HG03457 (cell line): ENCODE results near the gene PLXNA1.

Experiments used
- ATAC-seq: cut with Tn5 transposase; IDR thresholded peaks from one replicate; pipeline ENCODE4 v1.9.1; 2021; ENCODE audit warnings: moderate number of reproducible peaks; ENCODE audit not compliant: unreplicated experiment

The PLXNA1 gene

DNA sequence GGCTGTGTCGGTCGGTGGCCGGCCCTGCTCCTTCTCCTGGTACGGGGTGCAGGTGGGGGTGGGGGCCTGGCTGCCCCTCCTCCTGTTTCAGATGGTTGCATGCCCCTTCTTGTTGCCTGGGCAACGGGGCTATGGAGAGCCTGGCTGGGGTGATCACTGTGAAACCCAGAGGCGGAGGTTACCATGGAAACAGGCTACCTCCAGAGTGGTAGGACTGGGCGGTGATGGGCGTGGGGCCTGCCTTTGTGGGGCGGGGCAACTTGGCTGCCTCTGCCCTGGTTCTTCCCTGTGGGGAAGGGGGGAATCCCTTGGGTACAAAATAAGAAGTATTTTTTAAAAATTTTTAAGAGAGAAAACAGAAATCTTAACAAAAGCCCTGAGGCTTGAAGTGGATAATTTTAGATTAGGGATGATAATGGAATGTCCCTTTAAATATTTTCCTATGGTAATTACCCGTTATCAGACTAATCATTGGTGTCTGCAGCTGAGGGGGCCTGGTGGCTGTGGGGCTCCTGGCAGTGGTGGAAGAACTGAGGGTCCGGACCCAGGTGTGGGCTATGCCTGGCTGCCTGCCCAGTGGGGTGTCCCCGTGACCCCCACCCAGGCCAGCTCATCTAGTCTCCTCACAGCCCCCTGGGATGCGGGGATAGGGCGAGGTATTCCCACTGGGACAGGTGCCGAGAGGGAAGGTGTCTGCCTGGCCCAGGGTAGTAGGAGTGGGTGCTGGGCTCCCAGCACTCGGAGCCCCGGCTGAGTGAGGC lies 32.5 kb downstream of the PLXNA1 start:
- ATAC-seq = peak; percentile 54

DNA sequence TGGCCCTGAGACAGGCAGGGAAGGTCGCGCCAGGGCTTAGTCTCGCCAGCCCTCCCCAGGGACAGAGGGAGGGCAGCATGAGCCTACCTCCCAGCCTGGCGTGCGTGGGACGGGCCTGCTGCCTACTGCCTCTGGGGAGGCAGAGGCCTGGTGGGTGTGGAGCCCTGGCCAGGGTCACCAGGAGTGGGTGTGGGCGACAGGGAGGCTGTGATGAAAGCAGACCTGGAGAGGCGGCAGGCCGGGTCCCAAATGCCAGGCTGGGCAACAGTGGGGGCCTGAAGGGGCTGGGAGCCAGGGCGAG lies 33.1 kb downstream of the PLXNA1 start:
- ATAC-seq = no peak

DNA sequence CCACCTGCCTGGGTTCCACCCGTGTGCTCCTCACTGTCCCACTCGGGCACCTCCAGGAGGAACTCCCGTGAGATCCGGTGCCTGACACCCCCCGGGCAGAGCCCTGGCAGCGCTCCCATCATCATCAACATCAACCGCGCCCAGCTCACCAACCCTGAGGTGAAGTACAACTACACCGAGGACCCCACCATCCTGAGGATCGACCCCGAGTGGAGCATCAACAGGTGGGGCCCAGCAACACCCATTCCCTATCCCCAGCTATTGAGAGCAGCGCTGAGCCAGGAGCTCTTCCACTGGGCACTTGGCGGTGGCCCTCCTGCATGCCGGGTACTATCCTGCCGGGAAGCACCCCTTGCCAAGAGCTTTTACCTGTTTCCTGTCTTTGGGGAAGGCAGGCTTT lies 33.5 kb downstream of the PLXNA1 start:
- no peak for ATAC-seq

DNA sequence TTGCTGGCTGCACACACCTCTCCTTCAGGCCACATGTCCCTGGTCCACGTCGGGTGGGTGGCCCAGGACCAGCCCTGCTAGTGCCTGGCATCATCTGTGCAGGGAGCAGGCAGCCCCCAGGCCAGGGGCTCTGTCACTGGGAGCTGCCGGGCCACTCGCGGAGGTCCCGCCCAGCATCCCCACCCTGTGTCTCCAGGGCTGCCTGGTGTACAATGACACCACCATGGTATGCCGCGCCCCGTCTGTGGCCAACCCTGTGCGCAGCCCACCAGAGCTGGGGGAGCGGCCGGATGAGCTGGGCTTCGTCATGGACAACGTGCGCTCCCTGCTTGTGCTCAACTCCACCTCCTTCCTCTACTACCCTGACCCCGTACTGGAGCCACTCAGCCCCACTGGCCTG lies 34.3 kb downstream of the PLXNA1 start:
- ATAC-seq = no peak

DNA sequence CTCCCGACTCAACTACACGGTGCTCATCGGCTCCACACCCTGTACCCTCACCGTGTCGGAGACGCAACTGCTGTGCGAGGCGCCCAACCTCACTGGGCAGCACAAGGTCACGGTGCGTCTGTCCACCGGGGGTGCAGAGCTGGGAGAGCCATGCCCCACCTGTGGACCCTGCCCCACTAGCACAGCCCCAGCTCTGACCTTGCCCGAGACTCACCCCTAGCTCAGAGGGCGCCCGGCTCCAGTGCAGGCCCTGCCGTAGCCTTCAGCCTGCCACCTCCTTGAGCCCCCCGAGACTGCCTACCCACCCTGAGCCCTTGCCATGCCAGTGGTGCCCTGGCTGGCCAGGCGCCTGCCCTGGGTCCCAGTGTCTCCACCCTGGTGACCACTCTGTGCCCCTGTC lies 34.9 kb downstream of the PLXNA1 start:
- ATAC-seq = no peak

DNA sequence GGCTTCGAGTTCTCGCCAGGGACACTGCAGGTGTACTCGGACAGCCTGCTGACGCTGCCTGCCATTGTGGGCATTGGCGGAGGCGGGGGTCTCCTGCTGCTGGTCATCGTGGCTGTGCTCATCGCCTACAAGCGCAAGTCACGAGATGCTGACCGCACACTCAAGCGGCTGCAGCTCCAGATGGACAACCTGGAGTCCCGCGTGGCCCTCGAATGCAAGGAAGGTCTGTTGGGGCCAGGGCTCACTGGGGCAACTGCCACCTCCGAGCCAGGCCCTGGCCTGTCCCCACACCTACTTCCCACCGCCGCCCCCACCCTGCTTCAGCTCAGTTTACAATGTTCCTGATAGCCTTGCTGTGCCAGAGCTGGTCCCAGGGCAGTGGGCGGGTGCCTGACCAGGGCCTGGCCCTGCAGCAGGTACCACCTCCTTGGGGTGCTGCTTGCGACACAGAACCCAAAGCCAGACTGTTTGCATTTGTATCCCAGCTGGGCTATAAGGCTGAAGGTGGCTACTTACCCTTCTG lies 35.5 kb downstream of the PLXNA1 start:
- no peak for ATAC-seq

DNA sequence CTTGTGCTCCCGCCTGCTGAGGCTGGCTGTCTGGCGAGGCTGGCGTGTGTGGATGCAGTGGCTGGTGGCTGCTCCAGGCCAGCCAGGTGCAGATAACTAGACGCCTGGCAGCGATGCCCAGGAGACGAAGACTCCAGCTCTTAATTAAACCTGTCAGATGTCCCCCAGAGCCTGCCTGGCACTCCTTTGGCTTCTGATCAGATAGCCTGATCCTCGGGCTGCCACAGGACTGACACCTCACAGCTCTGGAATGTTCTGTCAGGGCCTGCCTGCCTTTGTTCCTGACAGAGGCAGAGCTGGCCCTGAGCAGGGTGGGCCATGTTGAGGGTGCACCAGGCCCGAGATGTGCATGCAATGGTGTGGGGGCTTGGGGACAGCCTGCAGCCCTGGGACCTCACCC lies 36.5 kb downstream of the PLXNA1 start:
- ATAC-seq = no peak

DNA sequence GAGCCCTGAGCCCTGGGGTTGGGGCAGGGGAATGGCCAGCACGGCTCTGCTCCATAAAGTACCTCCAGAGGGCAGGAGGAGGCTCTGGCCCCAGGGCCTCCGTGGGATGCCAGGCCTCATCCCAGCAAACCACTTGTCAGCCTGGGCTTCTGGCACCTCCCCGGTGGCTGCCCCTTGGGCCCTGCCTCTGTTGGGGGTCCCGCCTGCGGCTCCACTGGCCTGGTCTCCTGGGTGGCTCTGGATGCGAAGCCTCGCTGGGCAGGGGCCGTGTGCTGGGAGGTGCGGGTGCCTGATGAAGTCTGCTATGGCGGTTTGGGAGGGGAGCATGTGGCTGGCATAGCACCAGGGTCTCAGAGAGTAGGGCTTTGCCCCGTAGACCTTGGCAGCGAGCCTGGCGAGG lies 37.6 kb downstream of the PLXNA1 start:
- no peak for ATAC-seq

DNA sequence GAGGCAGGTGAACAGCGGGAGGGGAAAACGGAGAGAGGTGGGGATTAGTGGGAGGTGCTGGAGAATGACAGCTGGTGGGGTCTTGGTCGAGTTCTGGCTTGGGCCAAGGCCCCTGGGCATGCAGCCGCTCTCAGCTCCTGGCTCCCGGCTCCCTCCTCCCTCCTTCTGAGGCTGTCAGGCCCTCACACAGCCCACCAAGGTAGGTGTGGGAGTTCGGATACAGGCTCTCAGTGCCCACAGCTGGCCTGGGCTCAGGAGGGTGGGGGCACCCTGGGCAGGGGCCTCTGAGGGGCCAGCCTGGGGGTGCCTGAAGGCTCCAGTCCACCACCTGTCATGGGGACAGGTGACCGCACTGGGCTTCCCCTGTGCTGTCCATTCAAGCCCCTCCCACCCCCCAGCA lies 39.9 kb downstream of the PLXNA1 start:
- ATAC-seq = no peak

DNA sequence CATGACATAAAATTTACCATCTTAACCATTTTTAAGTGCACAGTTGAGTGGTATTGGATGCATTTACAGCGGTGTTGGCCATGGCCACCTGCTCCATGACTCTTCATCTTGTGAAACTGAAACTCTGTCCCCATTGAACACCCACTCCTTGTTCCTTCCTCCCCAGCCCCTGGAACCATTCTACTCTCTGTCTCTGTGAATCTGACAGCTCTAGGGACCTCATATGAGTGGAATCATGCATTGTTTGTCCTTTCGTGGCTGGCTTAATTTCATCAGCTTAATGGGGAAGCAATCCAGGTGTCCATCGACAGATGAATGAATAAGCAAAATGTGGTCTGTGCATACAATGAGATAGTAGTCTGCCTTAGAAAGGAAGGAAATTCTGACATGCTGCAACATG lies 42.5 kb downstream of the PLXNA1 start:
- ATAC-seq = no peak

DNA sequence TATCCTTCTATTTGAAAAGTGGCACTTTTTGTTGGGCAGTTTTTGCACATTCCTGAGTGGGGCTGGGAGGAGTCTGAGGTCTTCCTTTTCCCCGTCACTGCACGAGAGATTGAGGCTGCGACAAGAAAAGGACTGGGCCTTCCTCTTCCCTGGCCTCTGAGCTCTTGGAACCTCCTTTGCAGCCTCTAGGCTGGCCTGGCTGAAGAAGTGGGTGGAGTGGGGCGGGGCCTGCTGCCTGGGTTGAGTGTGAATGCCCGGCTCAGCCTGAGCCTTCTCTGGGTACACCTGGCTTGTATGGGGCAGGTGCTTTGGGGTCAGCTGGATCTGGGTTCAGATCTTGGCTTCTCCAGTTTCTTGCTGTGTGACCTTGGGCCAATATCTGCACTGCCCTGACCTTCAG lies 43.1 kb downstream of the PLXNA1 start:
- no peak for ATAC-seq

DNA sequence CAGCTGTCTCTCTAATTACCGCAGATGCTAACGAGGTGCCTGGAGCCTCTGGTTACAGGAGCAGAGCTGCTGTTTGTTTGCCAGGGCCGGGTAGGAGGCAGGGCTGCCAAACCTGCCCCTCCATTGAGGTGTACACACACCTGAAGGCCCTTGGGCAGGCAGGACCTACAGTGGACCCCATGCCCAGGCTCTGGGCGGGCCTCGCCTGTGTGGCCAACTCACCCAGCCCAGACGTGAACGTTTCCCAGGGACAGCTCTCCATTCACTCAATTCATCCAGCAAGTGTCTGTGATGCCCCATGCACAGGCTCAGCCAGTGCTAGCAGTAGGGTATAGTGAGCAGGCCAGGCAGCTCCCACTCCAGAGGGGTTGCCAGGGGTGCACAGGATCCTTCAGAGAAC lies 43.7 kb downstream of the PLXNA1 start:
- ATAC-seq = no peak

DNA sequence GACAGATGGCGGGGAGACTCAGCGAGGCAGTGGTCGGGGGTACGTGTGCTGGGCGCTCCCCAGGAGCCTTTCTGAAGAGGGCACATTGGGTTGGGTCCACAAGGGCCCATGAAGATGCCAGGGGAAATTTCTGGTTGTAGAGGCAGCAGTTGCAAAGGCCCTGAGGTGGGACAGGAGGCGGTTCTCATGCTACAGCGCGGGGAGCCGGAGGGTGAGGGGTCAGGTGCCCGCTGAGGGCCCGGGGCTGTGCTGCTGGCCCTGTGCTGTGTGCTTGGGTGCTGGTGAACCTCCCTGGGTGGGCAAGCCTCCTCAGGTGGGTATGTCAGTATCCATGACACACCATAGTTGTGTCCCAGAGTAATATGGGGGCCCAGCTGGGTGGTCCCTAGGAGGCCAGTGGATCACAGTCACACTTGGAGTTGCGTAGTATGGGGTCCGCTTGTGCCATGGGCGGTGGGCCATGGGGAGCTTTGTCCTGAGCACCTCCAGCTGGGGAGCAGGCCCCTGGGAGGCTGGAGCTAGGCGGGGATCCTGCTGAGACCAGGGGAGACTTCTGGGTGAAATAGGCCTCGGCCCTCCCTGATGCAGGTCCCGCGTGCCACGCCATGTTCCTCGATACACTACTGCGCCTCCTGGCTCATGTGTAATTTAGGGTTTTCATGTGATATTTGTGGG lies 44.3 kb downstream of the PLXNA1 start:
- ATAC-seq = no peak

DNA sequence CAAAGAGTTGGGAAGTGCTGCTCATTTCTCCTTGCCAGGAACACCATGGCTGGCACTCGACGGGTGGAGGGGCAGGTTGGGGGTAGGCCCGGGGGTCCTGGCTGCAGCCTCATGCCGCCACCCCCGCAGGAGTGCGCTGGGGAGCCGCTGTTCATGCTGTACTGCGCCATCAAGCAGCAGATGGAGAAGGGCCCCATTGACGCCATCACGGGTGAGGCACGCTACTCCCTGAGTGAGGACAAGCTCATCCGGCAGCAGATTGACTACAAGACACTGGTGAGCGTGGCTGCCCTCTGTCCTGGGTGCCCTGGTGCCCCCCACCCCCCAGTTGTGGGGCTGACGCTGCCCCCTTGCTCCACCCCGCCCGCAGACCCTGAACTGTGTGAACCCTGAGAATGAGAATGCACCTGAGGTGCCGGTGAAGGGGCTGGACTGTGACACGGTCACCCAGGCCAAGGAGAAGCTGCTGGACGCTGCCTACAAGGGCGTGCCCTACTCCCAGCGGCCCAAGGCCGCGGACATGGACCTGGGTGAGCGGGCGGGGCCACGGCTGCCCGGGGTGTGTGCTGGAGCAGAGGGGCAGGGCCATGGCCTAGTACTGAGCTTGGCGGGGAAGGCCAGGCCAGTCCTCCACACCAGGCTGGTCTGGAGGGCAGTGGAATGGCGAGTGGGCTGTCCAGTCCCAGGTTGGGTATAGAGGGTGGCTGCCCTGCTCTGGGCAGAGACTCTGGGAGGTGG lies 45.1 kb downstream of the PLXNA1 start:
- ATAC-seq = no peak

DNA sequence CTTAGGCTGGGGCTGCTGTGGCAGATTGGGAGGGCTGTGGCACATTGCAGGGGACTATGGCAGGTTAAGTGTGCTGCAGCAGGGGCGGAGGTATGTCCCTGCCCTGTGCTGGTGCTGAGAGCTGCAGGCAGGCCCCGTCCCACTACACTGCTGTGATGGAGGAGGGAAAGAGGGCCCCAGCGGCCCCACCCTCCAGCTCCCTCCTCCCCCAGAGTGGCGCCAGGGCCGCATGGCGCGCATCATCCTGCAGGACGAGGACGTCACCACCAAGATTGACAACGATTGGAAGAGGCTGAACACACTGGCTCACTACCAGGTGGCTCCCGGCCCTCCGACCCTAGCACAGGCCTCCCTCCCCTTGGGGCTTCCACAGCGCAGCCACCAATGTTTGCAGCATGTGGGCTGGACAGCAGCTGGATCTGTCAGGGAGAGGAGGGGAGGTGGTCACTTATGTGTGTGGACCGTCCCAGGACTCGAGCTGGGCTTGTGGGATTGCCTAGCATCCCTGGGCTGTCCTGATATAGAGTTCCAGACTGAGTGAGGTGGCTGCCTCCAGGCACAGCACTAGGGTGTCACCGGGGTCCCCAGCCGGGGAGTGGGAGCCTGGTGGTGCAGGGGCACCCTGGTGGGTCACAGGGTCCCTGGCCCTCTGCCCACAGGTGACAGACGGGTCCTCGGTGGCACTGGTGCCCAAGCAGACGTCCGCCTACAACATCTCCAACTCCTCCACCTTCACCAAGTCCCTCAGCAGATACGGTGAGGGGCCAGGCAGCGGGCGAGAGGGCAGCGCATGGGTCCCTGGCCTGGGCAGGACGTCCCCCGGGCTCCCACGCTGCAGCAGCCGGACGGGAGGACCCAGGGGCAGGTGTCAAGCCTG lies 46.1 kb downstream of the PLXNA1 start:
- no peak for ATAC-seq

DNA sequence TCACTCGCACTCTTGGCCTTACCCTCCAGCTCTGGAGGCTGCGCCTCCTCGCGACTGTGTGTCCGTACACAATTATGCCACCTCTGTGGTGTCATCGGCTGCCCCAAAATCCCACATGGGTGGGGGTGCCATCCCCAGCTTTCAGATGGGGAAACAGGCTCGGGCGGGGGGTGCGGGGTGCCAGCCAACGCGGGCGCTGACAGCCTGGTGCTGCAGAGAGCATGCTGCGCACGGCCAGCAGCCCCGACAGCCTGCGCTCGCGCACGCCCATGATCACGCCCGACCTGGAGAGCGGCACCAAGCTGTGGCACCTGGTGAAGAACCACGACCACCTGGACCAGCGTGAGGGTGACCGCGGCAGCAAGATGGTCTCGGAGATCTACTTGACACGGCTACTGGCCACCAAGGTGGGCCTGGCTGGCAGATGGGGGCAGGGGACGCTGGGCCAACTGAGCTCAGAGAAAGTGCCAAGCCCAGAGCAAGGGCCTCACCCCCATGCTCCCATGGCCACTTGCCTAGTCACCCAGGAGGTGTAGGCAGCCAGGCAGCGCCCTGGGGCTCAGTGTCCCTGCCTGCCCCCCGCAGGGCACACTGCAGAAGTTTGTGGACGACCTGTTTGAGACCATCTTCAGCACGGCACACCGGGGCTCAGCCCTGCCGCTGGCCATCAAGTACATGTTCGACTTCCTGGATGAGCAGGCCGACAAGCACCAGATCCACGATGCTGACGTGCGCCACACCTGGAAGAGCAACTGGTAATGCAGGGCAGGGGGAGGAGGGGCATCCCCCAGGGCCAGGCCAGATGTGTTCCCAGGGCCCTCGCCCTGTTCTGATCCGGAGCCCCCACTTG lies 47.0 kb downstream of the PLXNA1 start:
- no peak for ATAC-seq

DNA sequence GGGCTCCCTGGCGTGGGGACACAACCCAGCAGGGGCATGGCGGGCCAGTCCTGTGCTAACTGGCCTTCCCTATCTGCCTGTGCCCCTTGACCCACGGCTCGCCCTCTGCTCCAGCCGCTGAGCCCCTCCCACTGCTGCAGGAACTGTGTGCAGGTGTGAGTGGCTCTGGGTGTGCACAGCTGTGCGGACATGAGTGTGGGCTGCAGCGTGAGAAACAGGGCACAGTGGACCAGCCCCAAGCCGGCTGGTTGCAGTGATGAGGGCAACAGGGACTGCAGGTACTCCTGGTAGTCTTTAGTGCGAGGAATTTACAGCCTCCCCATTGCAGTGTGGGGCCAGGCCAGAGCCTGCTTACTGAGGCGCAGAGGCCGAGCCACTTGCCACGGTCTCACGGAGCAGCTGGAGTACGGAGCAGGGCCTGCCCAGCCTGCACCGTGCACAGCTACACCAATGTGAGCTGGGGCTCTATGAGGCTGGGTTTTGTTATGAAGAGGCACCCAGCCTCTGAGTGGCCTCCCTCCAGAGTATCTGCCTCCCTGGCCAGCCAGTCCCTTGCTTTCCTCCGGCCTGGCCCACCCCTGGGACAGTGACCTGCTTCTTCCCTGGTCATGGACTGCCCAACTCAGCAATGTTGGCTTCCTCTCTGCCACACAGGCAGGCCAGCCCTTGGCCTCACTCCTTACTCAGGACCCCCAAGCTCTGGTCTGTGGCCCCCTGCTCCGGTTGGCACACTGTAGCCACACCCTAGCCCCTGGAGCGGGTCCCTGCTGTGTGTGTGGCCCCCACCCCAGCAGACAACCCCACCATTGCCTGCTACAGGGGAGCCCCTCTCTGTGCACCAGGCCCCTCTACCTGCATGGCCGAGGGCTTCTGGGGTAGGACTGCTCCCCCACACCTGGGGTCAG lies 47.8 kb downstream of the PLXNA1 start:
- no peak for ATAC-seq

DNA sequence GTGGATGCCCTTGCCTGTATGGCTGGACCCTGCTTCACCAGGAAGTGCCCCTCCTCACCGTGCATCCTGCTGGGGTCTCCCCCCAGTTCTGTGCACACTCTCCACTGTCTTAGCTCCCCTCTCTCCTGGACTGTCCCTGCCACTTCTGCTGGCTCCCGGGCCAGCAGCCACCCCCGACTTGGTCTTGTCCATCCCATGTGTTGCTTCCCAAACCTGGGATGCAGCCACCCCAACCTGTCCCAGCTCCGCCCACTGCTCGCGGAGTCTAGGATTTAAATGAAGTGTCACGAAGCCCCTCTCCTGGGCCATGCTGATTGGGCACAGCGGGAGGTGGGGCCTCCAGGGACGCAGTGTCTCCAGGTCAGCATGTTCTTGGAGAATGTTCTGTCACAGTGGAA lies 48.5 kb downstream of the PLXNA1 start:
- ATAC-seq = no peak

DNA sequence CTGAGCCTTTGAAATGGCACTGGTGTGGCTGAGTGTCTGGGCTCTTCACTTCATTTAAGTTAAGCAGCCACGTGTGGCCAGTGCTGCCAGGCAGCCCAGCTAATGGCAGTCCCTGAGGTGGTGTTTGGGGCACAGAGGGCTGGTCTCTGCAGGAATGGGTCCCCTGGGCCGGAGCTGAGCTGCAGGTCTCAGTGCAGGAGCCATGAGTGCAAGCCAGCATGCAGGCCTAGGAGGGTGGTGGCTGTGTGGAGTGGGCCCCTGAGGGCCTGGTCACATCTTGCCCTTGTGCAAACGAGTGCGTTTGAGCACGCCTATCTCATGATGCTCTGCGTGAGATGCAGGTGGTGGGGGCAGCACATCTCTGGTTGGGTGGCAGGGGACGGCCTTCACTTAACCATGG lies 48.9 kb downstream of the PLXNA1 start:
- no peak for ATAC-seq
